Measurements from ENCODE around the gene OPHN1.

DNA sequence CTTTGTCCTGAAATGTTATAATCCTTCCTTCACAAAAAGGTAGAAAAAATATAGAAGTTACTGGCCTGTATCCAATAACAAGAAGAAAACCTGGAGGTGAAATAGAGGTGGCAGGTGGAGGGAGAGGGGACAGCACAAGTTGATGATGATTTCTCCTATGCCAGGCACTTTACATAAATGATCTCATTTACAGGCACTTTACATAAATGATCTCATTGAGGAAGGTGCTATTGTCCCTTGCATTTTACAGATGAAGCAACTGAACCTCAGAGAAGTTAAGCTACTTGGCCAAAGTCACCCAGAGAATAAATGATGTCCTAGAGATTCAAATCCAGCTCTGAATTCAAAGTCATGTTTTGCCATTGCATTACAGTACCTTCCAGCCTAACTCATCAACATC, 7.1 kb upstream of the OPHN1 start:
- TF ChIP-seq POU2F2 (IDR thresholded peaks at IDR 0.05; ENCODE audit: low read depth, low read length) (no peak), TAF1 (IDR thresholded peaks at IDR 0.05; ENCODE audit: low read depth, low read length) (no peak), POLR2A (IDR thresholded peaks at IDR 0.05; ENCODE audit: low read depth, low read length) (no peak), POLR2AphosphoS5 (IDR thresholded peaks at IDR 0.05; ENCODE audit: low read depth, low read length) (no peak), SPI1 (IDR thresholded peaks at IDR 0.05; ENCODE audit: low read depth, low read length) (no peak), PAX5 (IDR thresholded peaks at IDR 0.05; ENCODE audit: insufficient read depth, low read length, severe bottlenecking) (no peak)
